ENCODE data around the gene TUBA4A.

GRCh38 chr2:219274361-219274921 is 20.7 kb upstream of the TUBA4A start:
- no peak for TF ChIP-seq CTCF (IDR thresholded peaks at IDR 0.05; ENCODE audit: poor library complexity)
- no peak for TF ChIP-seq EZH2 (IDR thresholded peaks at IDR 0.05; ENCODE audit: borderline replicate concordance)

Measured in hepatocyte (in vitro differentiated cells).